Esophagus squamous epithelium (tissue), 5 donors: ENCODE data around the gene SCAF8. TPM values are rescaled to one million over a fixed set of nuclear protein-coding genes. Genes with fewer than 3 reads are reported as not detected.

Source experiments
- DNase-seq: peaks from one replicate; lab custom pipeline; 2025; lab: John Stamatoyannopoulos, UW
- H3K27ac ChIP-seq, 4 donors: fragments of 200-600 bp; sonication (generic); one replicate each; pipeline ENCODE4 v1.5.1; 2016 to 2019; ENCODE audit warnings: mild to moderate bottlenecking in 1 of 4
- H3K27me3 ChIP-seq, 4 donors: fragments of 200-600 bp; sonication (generic); 1 replicate in 3 of 4; 2 replicates in 1 of 4; pipeline versions ENCODE4 v1.5.1 to v1.6.0; 2017 to 2021; ENCODE audit warnings: antibody characterized with exemption in 1 of 4
- H3K36me3 ChIP-seq, 3 donors: fragments of 200-600 bp; sonication (generic); one replicate each; pipeline ENCODE4 v1.5.1; 2016 to 2019
- H3K4me1 ChIP-seq, 3 donors: fragments of 200-600 bp; sonication (generic); one replicate each; pipeline ENCODE4 v1.5.1; 2017 to 2019
- H3K4me3 ChIP-seq, 4 donors: fragments of 200-600 bp; sonication (generic); 1 replicate in 3 of 4; 2 replicates in 1 of 4; pipeline ENCODE4 v1.5.1; 2016 to 2019; ENCODE audit warnings: mild to moderate bottlenecking in 2 of 4, moderate library complexity in 1 of 4
- H3K9me3 ChIP-seq, 3 donors: fragments of 200-600 bp; sonication (generic); one replicate each; pipeline ENCODE4 v1.5.1; 2016 to 2019
- POLR2A ChIP-seq, 4 donors: fragments of 450-650 bp; IDR thresholded peaks; one replicate each; pipeline ENCODE4 v1.6.1; 2017; ENCODE audit warnings: antibody characterized with exemption in 4 of 4, mild to moderate bottlenecking in 4 of 4, moderate library complexity in 3 of 4
- WGBS, 2 donors: methylation state at CpG; one replicate each; pipeline ENCODE4 v1.1.5; 2018; 5-methylcytosine and 5-hydroxymethylcytosine counted together
- intact Hi-C: fragments of 100-400 bp; cut with DNase I; formaldehyde crosslinking; loops from one replicate; pipeline ENCODE4 v1.15.0; 2022
- total RNA-seq, 4 donors: library from RNA; depleted of rRNA; stranded (reverse); fragments of >200 nt; gene quantifications; one replicate each; pipeline ENCODE4 v1.1.0, GENCODE V29; 2016
- TF ChIP-seq, protein P1 (sequence below), 6 experiments: fragments of 450-650 bp in 4 of 6; fragments of 200-600 bp in 2 of 6; sonication (generic) in 2 of 6; IDR thresholded peaks; one replicate each; pipeline ENCODE4 v1.5.1; 2016 to 2019; ENCODE audit warnings: antibody characterized with exemption in 6 of 6, mild to moderate bottlenecking in 4 of 6, moderate library complexity in 4 of 6
- donor health status: DM: yes; HTN: yes; CAD: no.

Gene SCAF8
- total RNA-seq, 4 donors from 2014 or later = 14.8 to 31.3 (median 20.5) TPM

DNA sequence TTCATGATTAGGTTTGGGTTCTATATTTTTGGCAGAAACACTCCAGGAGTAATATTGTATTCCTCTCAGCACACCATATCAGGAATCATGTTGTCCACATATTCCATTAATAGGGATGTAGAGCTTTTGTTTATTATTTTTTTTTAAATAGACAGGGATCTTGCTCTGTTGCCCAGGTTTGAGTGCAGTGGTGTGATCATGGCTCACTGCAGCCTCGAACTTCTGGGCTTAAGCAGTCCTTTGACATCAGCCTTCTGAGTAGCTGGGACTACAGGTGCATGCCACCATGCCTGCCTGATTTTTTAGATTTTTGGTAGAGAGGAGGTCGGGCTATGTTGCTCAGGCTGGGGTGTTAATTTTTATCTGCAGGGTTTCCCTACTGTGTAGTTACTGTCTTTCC, 12.0 kb downstream of the SCAF8 start:
- peaks cover 3 to 77% (median 5%) of the 10 kb centered on the region in 3 donors for H3K4me1 ChIP-seq
- intact Hi-C loops = no loop called here
- no peak for TF ChIP-seq POLR2A (IDR thresholded peaks at IDR 0.05)
- TF ChIP-seq, protein P1, sequence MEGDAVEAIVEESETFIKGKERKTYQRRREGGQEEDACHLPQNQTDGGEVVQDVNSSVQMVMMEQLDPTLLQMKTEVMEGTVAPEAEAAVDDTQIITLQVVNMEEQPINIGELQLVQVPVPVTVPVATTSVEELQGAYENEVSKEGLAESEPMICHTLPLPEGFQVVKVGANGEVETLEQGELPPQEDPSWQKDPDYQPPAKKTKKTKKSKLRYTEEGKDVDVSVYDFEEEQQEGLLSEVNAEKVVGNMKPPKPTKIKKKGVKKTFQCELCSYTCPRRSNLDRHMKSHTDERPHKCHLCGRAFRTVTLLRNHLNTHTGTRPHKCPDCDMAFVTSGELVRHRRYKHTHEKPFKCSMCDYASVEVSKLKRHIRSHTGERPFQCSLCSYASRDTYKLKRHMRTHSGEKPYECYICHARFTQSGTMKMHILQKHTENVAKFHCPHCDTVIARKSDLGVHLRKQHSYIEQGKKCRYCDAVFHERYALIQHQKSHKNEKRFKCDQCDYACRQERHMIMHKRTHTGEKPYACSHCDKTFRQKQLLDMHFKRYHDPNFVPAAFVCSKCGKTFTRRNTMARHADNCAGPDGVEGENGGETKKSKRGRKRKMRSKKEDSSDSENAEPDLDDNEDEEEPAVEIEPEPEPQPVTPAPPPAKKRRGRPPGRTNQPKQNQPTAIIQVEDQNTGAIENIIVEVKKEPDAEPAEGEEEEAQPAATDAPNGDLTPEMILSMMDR (IDR thresholded peaks at IDR 0.05) = no peak

GRCh38 chr6:154749341-154749740, 16.1 kb downstream of the SCAF8 start:
- H3K9me3 ChIP-seq = no peaks in the 10 kb centered on the region
- H3K36me3 ChIP-seq = no peaks in the 10 kb centered on the region
- no peak for DNase-seq
- H3K4me3 ChIP-seq = no peak overlapping the region
- no peaks in the 10 kb centered on the region for H3K27me3 ChIP-seq
- H3K27ac ChIP-seq = no peak overlapping the region
- H3K4me1 ChIP-seq = peaks cover 3 to 65% (median 13%) of the 10 kb centered on the region in 3 donors
- TF ChIP-seq, protein P1 (IDR thresholded peaks at IDR 0.05) = no peak
- no peak for TF ChIP-seq POLR2A (IDR thresholded peaks at IDR 0.05)
- intact Hi-C loops = no loop called here
- WGBS, 2 donors = 92 to 94% methylated on average over 3 of the region's 3 CpGs

More for the DNA sequence above, 12.0 kb downstream of the SCAF8 start:
- no peak for DNase-seq
- Histone ChIP-seq H3K27me3 (no peaks in the 10 kb centered on the region), H3K9me3 (no peaks in the 10 kb centered on the region), H3K36me3 (peaks cover 0 to 9% (median 0%) of the 10 kb centered on the region in 3 donors), H3K27ac (no peak overlapping the region), H3K4me3 (no peak overlapping the region)
- whole genome bisulfite sequencing, 2 donors = 83 to 92% methylated on average over 2 of the region's 2 CpGs

GRCh38 chr6:154751011-154751800, 18.0 kb downstream of the SCAF8 start:
- intact Hi-C loops = no loop called here
- WGBS, 2 donors = 79 to 88% methylated on average over 13 of the region's 13 CpGs
- Histone ChIP-seq H3K27me3 (no peaks in the 10 kb centered on the region), H3K27ac (no peak overlapping the region), H3K4me3 (no peak overlapping the region), H3K4me1 (peaks cover 3 to 67% (median 19%) of the 10 kb centered on the region in 3 donors), H3K9me3 (no peaks in the 10 kb centered on the region), H3K36me3 (no peaks in the 10 kb centered on the region)
- TF ChIP-seq, protein P1 (IDR thresholded peaks at IDR 0.05) = no peak
- no peak for TF ChIP-seq POLR2A (IDR thresholded peaks at IDR 0.05)
- DNase-seq = no peak

DNA sequence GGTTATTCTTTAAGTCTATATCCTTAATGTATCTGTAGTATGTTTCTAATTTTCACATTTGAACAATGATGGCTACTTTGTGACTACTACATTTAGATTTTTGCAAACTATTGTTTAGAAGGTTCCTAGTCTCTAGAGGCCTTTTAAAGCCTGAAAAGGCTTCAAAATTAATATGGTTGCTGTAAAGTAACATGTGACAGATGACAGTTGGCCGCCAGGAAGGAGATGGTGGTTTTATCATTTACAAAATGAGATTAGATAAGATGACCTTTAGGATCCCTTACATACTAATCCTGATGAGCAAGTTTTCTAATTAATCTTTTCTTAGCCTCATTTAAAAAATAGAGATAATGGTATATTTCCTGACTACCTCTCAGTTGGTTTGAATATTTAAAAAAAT, 18.8 kb downstream of the SCAF8 start:
- WGBS, 2 donors = 79 to 89% methylated on average over 1 of the region's 1 CpG
- TF ChIP-seq POLR2A (IDR thresholded peaks at IDR 0.05) = no peak
- TF ChIP-seq, protein P1 (IDR thresholded peaks at IDR 0.05) = no peak
- no peaks in the 10 kb centered on the region for H3K36me3 ChIP-seq
- H3K9me3 ChIP-seq = no peaks in the 10 kb centered on the region
- H3K4me1 ChIP-seq = peaks cover 3 to 71% (median 24%) of the 10 kb centered on the region in 3 donors
- no peaks in the 10 kb centered on the region for H3K27me3 ChIP-seq
- no peak overlapping the region for H3K4me3 ChIP-seq
- intact Hi-C loops = no loop called here
- H3K27ac ChIP-seq = no peak overlapping the region
- no peak for DNase-seq

- DNase-seq = no peak
- Histone ChIP-seq H3K27me3 (no peaks in the 10 kb centered on the region), H3K36me3 (no peaks in the 10 kb centered on the region), H3K4me3 (no peak overlapping the region), H3K27ac (peak overlapping the region in 3 of 4 donors; percentile 17 to 51 (median 49)), H3K9me3 (no peaks in the 10 kb centered on the region), H3K4me1 (peaks cover 16 to 78% (median 34%) of the 10 kb centered on the region in 3 donors)
- 24 to 38% methylated on average over 4 of the region's 4 CpGs for WGBS, 2 donors
- intact Hi-C loops = no loop called here
- TF ChIP-seq, protein P1 (IDR thresholded peaks at IDR 0.05) = no peak
- no peak for TF ChIP-seq POLR2A (IDR thresholded peaks at IDR 0.05)
Measured at GRCh38 chr6:154754152-154754551, 20.9 kb downstream of the SCAF8 start.
